Measurements from ENCODE around the gene CBFA2T3. TPM values are rescaled to one million over a fixed set of nuclear protein-coding genes. Genes with fewer than 3 reads are reported as not detected.
A peak's percentile ranks its signal among the peaks of the same experiment; 100 is the strongest.

CBFA2T3 gene
- polyA plus RNA-seq, 3 donors, result 5.3 to 32.2 (median 6.2) TPM

DNA sequence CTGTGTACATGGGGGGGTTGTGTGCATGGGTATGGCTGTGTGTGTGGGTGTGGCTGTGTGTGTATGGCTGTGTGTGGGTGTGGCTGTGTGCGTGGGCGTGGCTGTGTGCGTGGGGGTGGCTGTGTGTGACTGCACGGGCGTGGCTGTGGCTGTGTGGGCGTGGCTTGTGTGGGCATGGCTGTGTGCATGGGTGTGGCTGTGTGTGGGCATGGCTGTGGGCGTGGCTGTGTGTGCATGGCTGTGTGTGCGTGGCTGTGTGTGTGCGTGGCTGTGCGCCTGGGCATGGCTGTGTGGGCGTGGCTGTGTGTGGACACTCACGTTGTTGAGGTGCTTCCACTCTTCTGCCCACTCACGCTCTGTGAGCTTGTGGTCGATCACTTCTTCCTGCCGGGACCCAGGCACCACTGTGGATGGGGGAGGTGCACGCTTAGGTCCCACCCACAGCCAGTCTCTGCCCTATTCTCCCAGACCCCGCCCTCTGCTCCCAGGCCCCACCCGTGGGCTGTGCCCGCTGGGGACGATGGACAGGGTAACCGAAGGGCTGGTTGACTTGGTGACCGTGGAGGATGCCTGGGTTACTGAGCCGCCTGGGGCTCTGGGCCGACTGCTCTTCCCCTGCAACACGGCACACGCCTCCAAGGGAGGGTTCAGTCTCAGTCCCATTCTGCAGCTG, 94.5 kb downstream of the CBFA2T3 start:
- Mint-ChIP-seq H3K36me3 (peaks cover 53 to 91% of the 10 kb centered on the region in 2 donors), H3K9me3 (peaks cover 0 to 9% (median 0%) of the 10 kb centered on the region in 7 donors), H3K4me3 (no peak overlapping the region), H3K4me1 (no peaks in the 10 kb centered on the region), H3K27me3 (ENCODE audit: low read depth in 3 of 3) (no peaks in the 10 kb centered on the region), H3K27ac (peak overlapping the region in 1 of 7 donors; percentile 79)
- H3K27me3 ChIP-seq (ENCODE audit: control insufficient read depth in 2 of 2, insufficient read depth in 2 of 2, low read length in 2 of 2), result no peaks in the 10 kb centered on the region
- peaks cover 0 to 7% of the 10 kb centered on the region in 2 donors for H3K9me3 ChIP-seq (replicated peaks in 1 of 2; ENCODE audit: control insufficient read depth in 1 of 2, insufficient read depth in 1 of 2, low read length in 2 of 2)
- DNase-seq, result peak in 1 of 3 donors; percentile 25
- no peaks in the 10 kb centered on the region for H3K4me1 ChIP-seq (ENCODE audit: control insufficient read depth in 1 of 2, insufficient read depth in 2 of 2, low read length in 2 of 2)
- intact Hi-C loops (cut with micrococcal nuclease), result no loop called here
- H4K20me1 ChIP-seq (ENCODE audit: insufficient read depth, low read length), result peaks cover 99% of the 10 kb centered on the region
- no peak overlapping the region for H3K4me3 ChIP-seq (replicated peaks in 1 of 3; ENCODE audit: low read depth in 2 of 3, low read length in 3 of 3)
- TF ChIP-seq, protein P1, sequence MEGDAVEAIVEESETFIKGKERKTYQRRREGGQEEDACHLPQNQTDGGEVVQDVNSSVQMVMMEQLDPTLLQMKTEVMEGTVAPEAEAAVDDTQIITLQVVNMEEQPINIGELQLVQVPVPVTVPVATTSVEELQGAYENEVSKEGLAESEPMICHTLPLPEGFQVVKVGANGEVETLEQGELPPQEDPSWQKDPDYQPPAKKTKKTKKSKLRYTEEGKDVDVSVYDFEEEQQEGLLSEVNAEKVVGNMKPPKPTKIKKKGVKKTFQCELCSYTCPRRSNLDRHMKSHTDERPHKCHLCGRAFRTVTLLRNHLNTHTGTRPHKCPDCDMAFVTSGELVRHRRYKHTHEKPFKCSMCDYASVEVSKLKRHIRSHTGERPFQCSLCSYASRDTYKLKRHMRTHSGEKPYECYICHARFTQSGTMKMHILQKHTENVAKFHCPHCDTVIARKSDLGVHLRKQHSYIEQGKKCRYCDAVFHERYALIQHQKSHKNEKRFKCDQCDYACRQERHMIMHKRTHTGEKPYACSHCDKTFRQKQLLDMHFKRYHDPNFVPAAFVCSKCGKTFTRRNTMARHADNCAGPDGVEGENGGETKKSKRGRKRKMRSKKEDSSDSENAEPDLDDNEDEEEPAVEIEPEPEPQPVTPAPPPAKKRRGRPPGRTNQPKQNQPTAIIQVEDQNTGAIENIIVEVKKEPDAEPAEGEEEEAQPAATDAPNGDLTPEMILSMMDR (IDR thresholded peaks at IDR 0.05), result no peak
- WGBS (ENCODE audit: insufficient coverage), result 89% methylated on average over 17 of the region's 26 CpGs
- H3K27ac ChIP-seq (ENCODE audit: low read depth in 1 of 2, low read length in 2 of 2), result peak overlapping the region in 1 of 2 donors; percentile 14
- H2AFZ ChIP-seq (ENCODE audit: insufficient read depth, low read depth, low read length, poor library complexity, severe bottlenecking), result no peak overlapping the region
- H3K4me2 ChIP-seq (replicated peaks; ENCODE audit: extremely low read depth, low read length, poor library complexity, severe bottlenecking), result no peak overlapping the region
- H3K36me3 ChIP-seq (replicated peaks in 1 of 2; ENCODE audit: control insufficient read depth in 1 of 2, insufficient read depth in 2 of 2, low read length in 2 of 2), result peaks cover 95 to 100% of the 10 kb centered on the region in 2 donors
- no peaks in the 10 kb centered on the region for H3K79me2 ChIP-seq (ENCODE audit: insufficient read depth, low read length)
- no peak overlapping the region for H3K9ac ChIP-seq (ENCODE audit: insufficient read depth, low read length, poor library complexity, severe bottlenecking)

DNA sequence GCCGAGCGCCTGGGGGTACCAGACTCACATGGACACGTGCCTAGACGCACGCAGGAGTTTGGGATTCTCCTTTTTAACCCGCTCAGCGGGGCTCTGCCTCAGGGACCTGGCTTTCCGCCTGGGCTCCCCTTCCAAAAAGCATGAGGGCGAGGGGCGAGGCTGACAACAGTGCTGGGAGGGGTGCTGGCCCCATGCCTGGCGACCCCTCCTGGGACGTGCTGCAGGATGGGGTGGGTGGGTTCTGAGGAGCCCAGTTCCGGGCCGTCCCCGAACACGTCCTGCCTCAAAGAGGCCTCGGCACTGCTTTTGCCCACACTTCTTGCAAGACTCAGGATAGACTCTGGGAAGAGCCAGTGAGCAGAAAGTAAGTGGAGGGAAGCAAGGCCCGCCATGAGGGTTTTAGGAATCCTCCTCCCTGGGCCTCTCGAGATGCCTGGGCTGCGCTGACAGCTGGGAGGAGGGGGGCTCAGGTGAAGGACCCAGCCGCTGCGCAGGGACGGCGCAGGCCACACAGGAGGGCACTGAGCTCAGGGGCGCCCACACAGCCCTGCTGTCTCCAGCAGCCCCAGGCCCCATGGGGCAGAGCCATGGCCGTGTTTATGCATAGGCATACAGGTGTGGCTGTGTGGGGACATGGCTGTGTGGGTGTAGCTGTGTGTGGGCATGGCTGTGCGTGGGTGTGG, 95.2 kb downstream of the CBFA2T3 start:
- WGBS (ENCODE audit: insufficient coverage), result 98% methylated on average over 24 of the region's 27 CpGs
- H3K4me1 ChIP-seq (ENCODE audit: control insufficient read depth in 1 of 2, insufficient read depth in 2 of 2, low read length in 2 of 2), result no peaks in the 10 kb centered on the region
- Mint-ChIP-seq H3K4me3 (no peak overlapping the region), H3K27ac (peak overlapping the region in 1 of 7 donors; percentile 35), H3K36me3 (peaks cover 54 to 89% of the 10 kb centered on the region in 2 donors), H3K4me1 (no peaks in the 10 kb centered on the region), H3K27me3 (ENCODE audit: low read depth in 3 of 3) (no peaks in the 10 kb centered on the region), H3K9me3 (peaks cover 0 to 9% (median 0%) of the 10 kb centered on the region in 7 donors)
- H3K9ac ChIP-seq (ENCODE audit: insufficient read depth, low read length, poor library complexity, severe bottlenecking), result no peak overlapping the region
- H3K9me3 ChIP-seq (replicated peaks in 1 of 2; ENCODE audit: control insufficient read depth in 1 of 2, insufficient read depth in 1 of 2, low read length in 2 of 2), result peaks cover 0 to 7% of the 10 kb centered on the region in 2 donors
- peaks cover 98% of the 10 kb centered on the region for H4K20me1 ChIP-seq (ENCODE audit: insufficient read depth, low read length)
- TF ChIP-seq, protein P1 (IDR thresholded peaks at IDR 0.05), result no peak
- H3K4me3 ChIP-seq (replicated peaks in 1 of 3; ENCODE audit: low read depth in 2 of 3, low read length in 3 of 3), result no peak overlapping the region
- DNase-seq, result no peak
- no peak overlapping the region for H3K4me2 ChIP-seq (replicated peaks; ENCODE audit: extremely low read depth, low read length, poor library complexity, severe bottlenecking)
- no peaks in the 10 kb centered on the region for H3K27me3 ChIP-seq (ENCODE audit: control insufficient read depth in 2 of 2, insufficient read depth in 2 of 2, low read length in 2 of 2)
- intact Hi-C loops (cut with micrococcal nuclease), result no loop called here
- peaks cover 91 to 100% of the 10 kb centered on the region in 2 donors for H3K36me3 ChIP-seq (replicated peaks in 1 of 2; ENCODE audit: control insufficient read depth in 1 of 2, insufficient read depth in 2 of 2, low read length in 2 of 2)
- no peak overlapping the region for H2AFZ ChIP-seq (ENCODE audit: insufficient read depth, low read depth, low read length, poor library complexity, severe bottlenecking)
- no peaks in the 10 kb centered on the region for H3K79me2 ChIP-seq (ENCODE audit: insufficient read depth, low read length)
- H3K27ac ChIP-seq (ENCODE audit: low read depth in 1 of 2, low read length in 2 of 2), result no peak overlapping the region

Data from CD14-positive monocyte (primary cell).